H1 (cell line): Measurements from ENCODE around the gene PDK2. TPM values are rescaled to one million over a fixed set of nuclear protein-coding genes. Genes with fewer than 3 reads are reported as not detected.

ENCODE experiments used
- CTCF ChIA-PET: fragments of 300-600 bp; sonication (Branson Sonifier 250); formaldehyde crosslinking; loops from one replicate; lab custom pipeline; 2021; ENCODE audit not compliant: partially characterized antibody; lab: Charles Lee
- POLR2A ChIA-PET: fragments of 300-600 bp; sonication (Branson Sonifier 250); formaldehyde crosslinking; loops from one replicate; lab custom pipeline; 2021; ENCODE audit warnings: inconsistent platforms; ENCODE audit not compliant: partially characterized antibody; lab: Charles Lee
- DNase-seq, 2 experiments: peaks; one replicate each; pipeline versions ENCODE4 v3.0.0 to v3.0.0-alpha.2; 2010 to 2022; ENCODE audit warnings: low spot score in 2 of 2, low read depth in 1 of 2, mixed read lengths in 1 of 2
- FAIRE-seq: peaks from 2 replicates; lab custom pipeline; 2011; peaks lifted over from hg19 to GRCh38; lab: Jason Lieb, UNC
- H2AFZ ChIP-seq: 2 replicates; pipeline ENCODE4 v1.8.1; 2012; ENCODE audit warnings: low read length, inconsistent platforms
- H2AK5ac ChIP-seq: 2 replicates; pipeline ENCODE4 v1.6.1; 2013; ENCODE audit warnings: low read depth, low read length
- H2BK120ac ChIP-seq: replicated peaks from 2 replicates; pipeline ENCODE3; 2013; ENCODE audit warnings: low read depth, low read length, inconsistent platforms
- H2BK12ac ChIP-seq: 2 replicates; pipeline ENCODE4 v1.6.1; 2013; ENCODE audit warnings: low read depth, low read length
- H2BK15ac ChIP-seq: 2 replicates; pipeline ENCODE4 v1.6.1; 2013; ENCODE audit warnings: low read length
- H2BK20ac ChIP-seq: 2 replicates; pipeline ENCODE4 v1.6.1; 2013; ENCODE audit warnings: low read length
- H2BK5ac ChIP-seq: 2 replicates; pipeline ENCODE4 v1.6.1; 2013; ENCODE audit warnings: low read depth, low read length
- H3K14ac ChIP-seq: 2 replicates; pipeline ENCODE4 v1.6.1; 2013; ENCODE audit warnings: inconsistent platforms; ENCODE audit not compliant: insufficient read length
- H3K18ac ChIP-seq: 2 replicates; pipeline ENCODE4 v1.6.1; 2013; ENCODE audit warnings: low read length; ENCODE audit errors: extremely low read depth
- H3K23ac ChIP-seq: 2 replicates; pipeline ENCODE4 v1.6.1; 2013; ENCODE audit warnings: inconsistent platforms; ENCODE audit not compliant: insufficient read length
- H3K23me2 ChIP-seq: 2 replicates; pipeline ENCODE4 v1.6.1; 2013; ENCODE audit warnings: low read depth, low read length
- H3K27ac ChIP-seq: 2 replicates; pipeline ENCODE4 v1.6.1; 2011; ENCODE audit warnings: low read depth, low read length, inconsistent platforms
- H3K27me3 ChIP-seq, 4 experiments: replicated peaks in 1 of 4; 1 replicate in 1 of 4; 2 replicates in 3 of 4; pipeline versions ENCODE4 v1.6.1 to v1.8.1; 2011 to 2013; ENCODE audit warnings: low read length in 3 of 4, mild to moderate bottlenecking in 3 of 4, inconsistent platforms in 2 of 4, mixed read lengths in 2 of 4, moderate library complexity in 1 of 4; ENCODE audit not compliant: control insufficient read depth in 3 of 4, insufficient read depth in 3 of 4; ENCODE audit errors: extremely low read depth in 1 of 4
- H3K36me3 ChIP-seq, 4 experiments: 2 replicates each; pipeline versions ENCODE4 v1.6.1 to v1.8.1; 2011 to 2013; ENCODE audit warnings: mild to moderate bottlenecking in 4 of 4, low read length in 3 of 4, moderate library complexity in 2 of 4, control low read depth in 1 of 4, inconsistent platforms in 1 of 4; ENCODE audit not compliant: insufficient read depth in 4 of 4, control insufficient read depth in 2 of 4
- H3K4ac ChIP-seq: replicated peaks from 2 replicates; pipeline ENCODE3; 2013; ENCODE audit warnings: low read length, low read depth, mixed read lengths, inconsistent platforms; ENCODE audit not compliant: insufficient read length
- H3K4me1 ChIP-seq, 4 experiments: replicated peaks in 1 of 4; 1 replicate in 1 of 4; 2 replicates in 3 of 4; pipeline versions ENCODE4 v1.6.1 to v1.8.1; 2011 to 2013; ENCODE audit warnings: low read length in 3 of 4, inconsistent platforms in 2 of 4, mixed read lengths in 1 of 4; ENCODE audit not compliant: insufficient read depth in 4 of 4, control insufficient read depth in 3 of 4
- H3K4me2 ChIP-seq, 2 experiments: 2 replicates each; pipeline versions ENCODE4 v1.6.1 to v1.8.1; 2011 to 2013; ENCODE audit warnings: low read depth in 2 of 2, low read length in 2 of 2, control low read depth in 1 of 2, inconsistent platforms in 1 of 2, mild to moderate bottlenecking in 1 of 2; ENCODE audit not compliant: insufficient read depth in 1 of 2
- H3K4me3 ChIP-seq, 4 experiments: fragments of 200-600, 300-600 bp in 1 of 4; sonication (generic), shearing (Covaris generic), sonication (Bioruptor Twin) in 1 of 4; 2 replicates each; pipeline versions ENCODE4 v1.5.1 to v1.8.1; 2011 to 2016; ENCODE audit warnings: low read length in 4 of 4, low read depth in 3 of 4, control low read depth in 2 of 4, inconsistent platforms in 2 of 4, mild to moderate bottlenecking in 2 of 4, mixed read lengths in 1 of 4, moderate library complexity in 1 of 4; ENCODE audit not compliant: insufficient read depth in 2 of 4; ENCODE audit errors: extremely low read depth in 1 of 4
- H3K56ac ChIP-seq: replicated peaks from 2 replicates; pipeline ENCODE3; 2013; ENCODE audit warnings: low read depth, mild to moderate bottlenecking, mixed read lengths, low read length, inconsistent platforms; ENCODE audit not compliant: insufficient read length
- H3K79me1 ChIP-seq: 2 replicates; pipeline ENCODE4 v1.6.1; 2013; ENCODE audit warnings: low read depth, low read length, control low read depth
- H3K79me2 ChIP-seq, 2 experiments: 2 replicates each; pipeline versions ENCODE4 v1.6.1 to v1.8.1; 2012 to 2013; ENCODE audit warnings: low read length in 2 of 2, mild to moderate bottlenecking in 2 of 2, inconsistent platforms in 1 of 2; ENCODE audit not compliant: insufficient read depth in 2 of 2, control insufficient read depth in 1 of 2
- H3K9ac ChIP-seq, 4 experiments: replicated peaks in 1 of 4; 1 replicate in 1 of 4; 2 replicates in 3 of 4; pipeline versions ENCODE4 v1.6.1 to v1.8.1; 2011 to 2013; ENCODE audit warnings: low read depth in 3 of 4, low read length in 3 of 4, control low read depth in 2 of 4, mild to moderate bottlenecking in 2 of 4, moderate library complexity in 2 of 4, inconsistent platforms in 1 of 4; ENCODE audit errors: extremely low read depth in 1 of 4
- H3K9me3 ChIP-seq, 2 experiments: 2 replicates each; pipeline versions ENCODE4 v1.6.1 to v1.8.1; 2012 to 2013; ENCODE audit warnings: mild to moderate bottlenecking in 2 of 2, moderate library complexity in 2 of 2, control low read depth in 1 of 2, inconsistent platforms in 1 of 2, low read depth in 1 of 2, low read length in 1 of 2, mixed read lengths in 1 of 2; ENCODE audit not compliant: insufficient read depth in 2 of 2
- H4K20me1 ChIP-seq, 2 experiments: replicated peaks in 1 of 2; 2 replicates each; pipeline versions ENCODE3 to v1.8.1; 2011 to 2013; ENCODE audit warnings: inconsistent platforms in 2 of 2, low read length in 2 of 2, mild to moderate bottlenecking in 1 of 2; ENCODE audit not compliant: insufficient read depth in 2 of 2, control insufficient read depth in 1 of 2
- H4K5ac ChIP-seq: 2 replicates; pipeline ENCODE4 v1.6.1; 2013; ENCODE audit warnings: low read length, low read depth, mixed read lengths, inconsistent platforms; ENCODE audit not compliant: insufficient read length
- H4K8ac ChIP-seq: 2 replicates; pipeline ENCODE4 v1.8.0; 2013; ENCODE audit warnings: mild to moderate bottlenecking, moderate library complexity, low read length, inconsistent platforms; ENCODE audit not compliant: insufficient read depth; ENCODE audit errors: extremely low read depth
- H4K91ac ChIP-seq: replicated peaks from 2 replicates; pipeline ENCODE3; 2013; ENCODE audit warnings: low read length, mixed read lengths, inconsistent platforms; ENCODE audit not compliant: insufficient read length
- BACH1 ChIP-seq: IDR thresholded peaks from 2 replicates; pipeline ENCODE4 v1.6.1; 2012; ENCODE audit warnings: low read length, improper control_type of control experiment
- CHD2 ChIP-seq: IDR thresholded peaks from 2 replicates; pipeline ENCODE4 v1.6.1; 2012; ENCODE audit warnings: low read length, improper control_type of control experiment
- CTBP2 ChIP-seq: IDR thresholded peaks from 2 replicates; pipeline ENCODE4 v1.7.0; 2011; ENCODE audit warnings: borderline replicate concordance, mild to moderate bottlenecking, moderate library complexity, mixed read lengths, low read length; ENCODE audit not compliant: insufficient read depth, insufficient read length
- GABPA ChIP-seq: IDR thresholded peaks from 2 replicates; pipeline ENCODE4 v1.6.1; 2011; ENCODE audit warnings: mild to moderate bottlenecking, low read length, moderate library complexity, borderline replicate concordance; ENCODE audit not compliant: insufficient read depth
- MAFK ChIP-seq: IDR thresholded peaks from 2 replicates; pipeline ENCODE4 v1.6.1; 2012; ENCODE audit warnings: low read depth, mild to moderate bottlenecking, improper control_type of control experiment, low read length
- POLR2A ChIP-seq, 2 experiments: IDR thresholded peaks; 1 replicate in 1 of 2; 2 replicates in 1 of 2; pipeline ENCODE4 v1.6.1; 2011; ENCODE audit warnings: low read depth in 2 of 2, low read length in 2 of 2, mild to moderate bottlenecking in 2 of 2; ENCODE audit errors: control extremely low read depth in 1 of 2
- POU5F1 ChIP-seq: IDR thresholded peaks from 2 replicates; pipeline ENCODE4 v1.6.1; 2011; ENCODE audit warnings: low read depth, mild to moderate bottlenecking, low read length, moderate library complexity
- RNF2 ChIP-seq: fragments of 200-900, 300-1000 bp; sonication (generic); IDR thresholded peaks from 2 replicates; pipeline ENCODE4 v1.7.1; 2016; ENCODE audit warnings: borderline replicate concordance, low read depth, mild to moderate bottlenecking, antibody characterized with exemption, low read length; ENCODE audit not compliant: poor library complexity, severe bottlenecking; ENCODE audit errors: missing control alignments
- SAP30 ChIP-seq: fragments of 300-600 bp; sonication (generic); IDR thresholded peaks from 2 replicates; pipeline ENCODE4 v1.7.1; 2012; ENCODE audit warnings: low read length, moderate library complexity, mild to moderate bottlenecking, inconsistent platforms; ENCODE audit not compliant: insufficient read depth, insufficient replicate concordance
- SUZ12 ChIP-seq: fragments of 200-600 bp; sonication (generic); IDR thresholded peaks from 2 replicates; pipeline ENCODE4 v1.6.1; 2012; ENCODE audit warnings: mild to moderate bottlenecking, inconsistent platforms, low read length, moderate library complexity, mixed read lengths
- TEAD4 ChIP-seq: IDR thresholded peaks from 2 replicates; pipeline ENCODE4 v1.6.1; 2012; ENCODE audit warnings: low read depth, low read length, inconsistent platforms, mixed read lengths
- ZNF274 ChIP-seq: IDR thresholded peaks from 2 replicates; pipeline ENCODE4 v1.7.0; 2012; ENCODE audit warnings: low read length, borderline replicate concordance; ENCODE audit errors: extremely low read depth
- WGBS, 2 experiments: shearing (Covaris generic) in 1 of 2; methylation state at CpG; one replicate each; pipeline versions ENCODE4 v1.1.6 to v1.1.7; 2013 to 2015; ENCODE audit warnings: low lambda C conversion rate in 2 of 2, mixed read lengths in 2 of 2, inconsistent platforms in 1 of 2, low coverage in 1 of 2, missing lambda C conversion rate in 1 of 2; ENCODE audit not compliant: insufficient replicate concordance in 2 of 2, insufficient coverage in 1 of 2, insufficient read length in 1 of 2; ENCODE audit errors: extremely low coverage in 1 of 2, missing lambda C conversion rate in 1 of 2; 5-methylcytosine and 5-hydroxymethylcytosine counted together
- polyA plus RNA-seq, 7 experiments: library from polyadenylated mRNA; depleted of rRNA in 3 of 7; stranded (reverse) in 5 of 7; unstranded in 2 of 7; fragments of >200 nt in 5 of 7; fragments of 200-250 nt in 2 of 7; gene quantifications; 1 replicate in 5 of 7; 2 replicates in 1 of 7; 4 replicates in 1 of 7; pipeline versions ENCODE4 v1.2.1 to v1.2.3, GENCODE V29; 2011 to 2013; ENCODE audit warnings: missing spikeins in 2 of 7, mixed read lengths in 2 of 7
- total RNA-seq: library from RNA; stranded (reverse); fragmentation: NEBNext Ultra II Directional; extraction: Animal tissue kit (Norgen Biotek cat#: 25700); gene quantifications from 2 replicates; pipeline ENCODE4 v1.2.1, GENCODE V29; 2021
- TF ChIP-seq, protein P1 (sequence below): IDR thresholded peaks from 2 replicates; pipeline ENCODE4 v1.6.1; 2011; ENCODE audit warnings: low read depth, mild to moderate bottlenecking, low read length; ENCODE audit not compliant: insufficient read depth

PDK2 gene
- total and polyA plus RNA-seq, 2 of the 8 experiments (the other 6 are each of a cell fraction or from before 2014, with no cell fraction given), result 18.3 to 121 TPM

DNA sequence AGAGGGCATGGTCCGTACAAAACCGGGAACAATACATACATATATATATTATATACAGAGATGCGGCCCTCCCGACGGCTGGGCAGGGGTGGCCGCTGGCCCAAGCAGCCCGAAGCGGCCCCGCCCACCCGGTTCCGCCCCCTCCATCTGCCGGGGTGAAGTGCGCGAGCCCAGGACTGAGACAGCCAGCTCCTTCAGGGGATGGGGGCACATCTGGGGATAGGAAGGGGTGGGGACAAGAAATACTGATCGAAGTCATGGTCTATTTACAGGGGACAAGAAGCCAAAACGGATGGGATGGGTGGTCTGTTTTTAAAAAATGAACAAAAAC lies 38.6 kb downstream of the PDK2 start:
- DNase-seq, result no peak
- Histone ChIP-seq H3K36me3 (peaks cover 3 to 8% (median 6%) of the 10 kb centered on the region in 4 experiments; a peak in 4 of 8 replicates), H3K23ac (no peak overlapping the region), H2BK120ac (no peak overlapping the region), H3K27ac (no peak overlapping the region), H3K4me1 (peaks cover 8 to 30% (median 22%) of the 10 kb centered on the region in 4 experiments), H3K9me3 (no peaks in the 10 kb centered on the region), H3K56ac (no peak overlapping the region), H3K79me1 (no peaks in the 10 kb centered on the region), H4K20me1 (peaks cover 0 to 3% of the 10 kb centered on the region in 2 experiments), H3K18ac (0 out of 2 replicates have a peak overlapping the region, but pooled peaks have one; percentile 32), H3K23me2 (peaks cover 14% of the 10 kb centered on the region; the same call in 1 of the 2 replicates), H4K91ac (no peak overlapping the region), H3K27me3 (peaks cover 0 to 11% (median 2%) of the 10 kb centered on the region in 4 experiments; a peak in 4 of 7 replicates), H2BK20ac (no peak overlapping the region), H3K14ac (no peak overlapping the region), H2AK5ac (no peak overlapping the region), H2BK12ac (no peak overlapping the region), H4K8ac (no peak overlapping the region), H3K4me2 (peak overlapping the region; percentile 20 to 47; a peak in 3 of 4 replicates), H3K9ac (no peak overlapping the region), H3K4me3 (no peak overlapping the region), H2BK5ac (no peak overlapping the region), H3K4ac (no peak overlapping the region), H4K5ac (no peak overlapping the region), H3K79me2 (no peaks in the 10 kb centered on the region), H2BK15ac (no peak overlapping the region), H2AFZ (no peak overlapping the region)
- ChIA-PET POLR2A (interaction anchor here (1.3 to 2.9 kb wide), 2 partner anchors 10 to 14 kb away, joined by 9 to 10 read pairs; no protein-coding TSS in a partner anchor), CTCF (interaction anchor here (0.7 to 21.6 kb wide), 5 partner anchors 15 to 36 kb away, joined by 3 to 299 read pairs (median 5); partner anchors contain the start of gene PPP1R9B)
- 27% methylated on average over 16 of the region's 16 CpGs; no CpG with 5 or more reads in 1 of the 2 experiments for WGBS, 2 experiments
- FAIRE-seq, result no peak
- no peak for TF ChIP-seq CTBP2
- TF ChIP-seq BACH1, result no peak
- TF ChIP-seq SAP30, result no peak
- no peak for TF ChIP-seq CHD2
- TF ChIP-seq POU5F1, result no peak
- no peak for TF ChIP-seq GABPA
- TF ChIP-seq TEAD4, result no peak
- TF ChIP-seq POLR2A (IDR thresholded peaks at IDR 0.05; ENCODE audit: control extremely low read depth in 1 of 2, low read depth in 2 of 2, low read length in 2 of 2), result no peak
- no peak for TF ChIP-seq SUZ12
- no peak for TF ChIP-seq RNF2
- no peak for TF ChIP-seq ZNF274
- TF ChIP-seq, protein P1, sequence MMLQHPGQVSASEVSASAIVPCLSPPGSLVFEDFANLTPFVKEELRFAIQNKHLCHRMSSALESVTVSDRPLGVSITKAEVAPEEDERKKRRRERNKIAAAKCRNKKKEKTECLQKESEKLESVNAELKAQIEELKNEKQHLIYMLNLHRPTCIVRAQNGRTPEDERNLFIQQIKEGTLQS, result no peak
- TF ChIP-seq MAFK, result no peak
